ENCODE data around the gene RPL7A.

Gene RPL7A

DNA sequence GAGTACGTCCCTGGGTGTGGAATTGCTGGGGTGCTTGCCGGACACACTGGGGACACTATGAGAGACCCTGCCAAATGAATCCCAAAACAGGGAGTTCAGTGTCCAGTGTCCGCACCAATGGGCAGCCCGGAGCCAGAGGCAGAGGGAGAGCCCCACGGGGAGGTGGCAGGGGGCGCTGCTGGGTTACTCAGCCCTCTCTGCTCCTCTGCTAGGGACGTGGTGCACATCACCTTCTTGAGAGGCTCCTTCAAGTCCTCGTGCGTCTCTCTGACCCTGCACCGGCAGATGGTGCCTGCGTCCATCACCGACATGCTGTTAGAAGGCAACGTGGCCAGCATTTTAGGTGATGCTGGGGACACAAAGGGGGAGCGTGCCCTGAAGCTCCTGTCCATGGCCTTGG lies 48.9 kb downstream of the RPL7A start:
- Histone ChIP-seq H2BK5ac (ENCODE audit: low read depth, low read length, poor library complexity, severe bottlenecking) (no peak overlapping the region), H3K9ac (ENCODE audit: low read length) (no peak overlapping the region), H2BK15ac (ENCODE audit: low read depth, poor library complexity, severe bottlenecking) (no peak overlapping the region), H3K36me3 (ENCODE audit: control insufficient read depth in 1 of 2, insufficient read depth in 2 of 2, low read depth in 1 of 2, low read length in 2 of 2) (peaks cover 0 to 17% of the 10 kb centered on the region in 2 experiments), H2AFZ (ENCODE audit: low read depth, low read length) (no peak overlapping the region), H4K91ac (ENCODE audit: low read length) (no peak overlapping the region), H3K27me3 (ENCODE audit: control insufficient read depth in 1 of 2, insufficient read depth in 1 of 2, low read length in 2 of 2) (peaks cover 39 to 50% of the 10 kb centered on the region in 2 experiments), H3K9me3 (ENCODE audit: control insufficient read depth, low read length) (no peaks in the 10 kb centered on the region), H3K4me2 (ENCODE audit: low read length, poor library complexity, severe bottlenecking) (no peak overlapping the region), H3K27ac (ENCODE audit: low read length, poor library complexity, severe bottlenecking) (no peak overlapping the region), H4K8ac (ENCODE audit: low read length) (no peak overlapping the region), H3K79me1 (replicated peaks; ENCODE audit: low read length, poor library complexity, severe bottlenecking) (no peaks in the 10 kb centered on the region), H3K4ac (ENCODE audit: low read depth in 1 of 2, low read length in 2 of 2) (no peak overlapping the region), H2BK120ac (ENCODE audit: low read depth, low read length) (no peak overlapping the region), H3K23ac (ENCODE audit: low read length in 2 of 2) (no peak overlapping the region), H3K18ac (ENCODE audit: low read depth in 1 of 2, low read length in 2 of 2) (no peak overlapping the region), H3K4me3 (ENCODE audit: insufficient read depth in 1 of 2, low read depth in 1 of 2, low read length in 2 of 2) (no peak overlapping the region), H2AK5ac (ENCODE audit: low read length, severe bottlenecking) (no peak overlapping the region), H3K4me1 (ENCODE audit: control insufficient read depth, insufficient read depth, low read depth, low read length) (no peaks in the 10 kb centered on the region), H3K14ac (ENCODE audit: low read length in 2 of 2) (no peak overlapping the region), H2BK12ac (ENCODE audit: low read length in 2 of 2) (no peak overlapping the region)
- DNase-seq, result peak; percentile 33
- 31% methylated on average over 14 of the region's 14 CpGs for WGBS

DNA sequence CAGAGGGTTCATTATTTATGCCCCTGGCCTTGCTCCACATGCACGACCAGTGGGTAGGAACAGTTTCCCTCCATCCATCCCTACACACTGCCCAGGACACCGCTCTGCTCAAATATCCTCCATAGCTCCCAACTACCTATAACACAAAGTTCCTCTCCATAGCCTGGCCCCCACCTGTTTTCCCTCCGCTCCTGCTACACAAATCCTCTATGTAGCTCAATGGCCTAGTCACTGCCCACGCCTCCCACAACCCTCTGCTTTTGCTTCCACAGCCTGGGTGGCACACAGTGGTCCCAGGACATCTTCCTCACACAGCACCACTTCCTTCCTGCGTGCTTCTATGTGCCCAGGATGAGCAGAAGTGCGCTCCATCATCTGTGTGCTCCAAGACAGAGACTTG lies 49.4 kb downstream of the RPL7A start:
- no peak overlapping the region for H3K4ac ChIP-seq (ENCODE audit: low read depth in 1 of 2, low read length in 2 of 2)
- 84% methylated on average over 6 of the region's 6 CpGs for WGBS

DNA sequence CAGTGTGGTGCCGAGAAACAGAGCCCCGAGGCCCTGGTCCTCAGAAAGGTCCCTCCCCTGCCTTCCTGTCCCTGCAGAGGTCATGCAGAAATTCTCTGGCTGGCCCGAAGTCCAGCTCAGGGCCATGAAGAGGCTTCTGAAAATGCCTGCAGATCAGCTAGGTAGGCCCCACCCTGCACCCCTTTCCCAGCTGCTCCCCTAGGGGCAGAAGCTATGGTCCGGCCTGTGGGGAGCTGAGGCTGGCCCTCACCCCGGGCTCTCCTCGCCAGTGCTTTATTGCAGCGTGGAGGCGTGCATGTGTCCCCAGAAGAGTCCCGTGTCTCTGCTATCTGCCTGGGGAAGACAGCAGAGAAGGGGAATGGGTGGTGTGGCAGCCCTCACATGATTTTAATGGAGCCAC lies 49.9 kb downstream of the RPL7A start:
- no peak overlapping the region for H3K4me2 ChIP-seq (ENCODE audit: low read length, poor library complexity, severe bottlenecking)
- H3K36me3 ChIP-seq (ENCODE audit: control insufficient read depth in 1 of 2, insufficient read depth in 2 of 2, low read depth in 1 of 2, low read length in 2 of 2), result peaks cover 5 to 26% of the 10 kb centered on the region in 2 experiments
- no peak overlapping the region for H3K9ac ChIP-seq (ENCODE audit: low read length)
- no peak overlapping the region for H2BK15ac ChIP-seq (ENCODE audit: low read depth, poor library complexity, severe bottlenecking)
- no peak overlapping the region for H2BK5ac ChIP-seq (ENCODE audit: low read depth, low read length, poor library complexity, severe bottlenecking)
- WGBS, result 84% methylated on average over 9 of the region's 9 CpGs
- H4K8ac ChIP-seq (ENCODE audit: low read length), result no peak overlapping the region
- H3K4me3 ChIP-seq (ENCODE audit: insufficient read depth in 1 of 2, low read depth in 1 of 2, low read length in 2 of 2), result no peak overlapping the region
- no peak overlapping the region for H3K18ac ChIP-seq (ENCODE audit: low read depth in 1 of 2, low read length in 2 of 2)
- no peak overlapping the region for H3K4ac ChIP-seq (ENCODE audit: low read depth in 1 of 2, low read length in 2 of 2)
- no peak overlapping the region for H2BK12ac ChIP-seq (ENCODE audit: low read length in 2 of 2)
- no peaks in the 10 kb centered on the region for H3K9me3 ChIP-seq (ENCODE audit: control insufficient read depth, low read length)
- no peak overlapping the region for H2AK5ac ChIP-seq (ENCODE audit: low read length, severe bottlenecking)
- H2AFZ ChIP-seq (ENCODE audit: low read depth, low read length), result no peak overlapping the region
- DNase-seq, result no peak
- H3K14ac ChIP-seq (ENCODE audit: low read length in 2 of 2), result no peak overlapping the region
- H3K4me1 ChIP-seq (ENCODE audit: control insufficient read depth, insufficient read depth, low read depth, low read length), result peaks cover 2% of the 10 kb centered on the region
- no peak overlapping the region for H2BK120ac ChIP-seq (ENCODE audit: low read depth, low read length)
- H4K91ac ChIP-seq (ENCODE audit: low read length), result no peak overlapping the region
- H3K27ac ChIP-seq (ENCODE audit: low read length, poor library complexity, severe bottlenecking), result no peak overlapping the region
- H3K23ac ChIP-seq (ENCODE audit: low read length in 2 of 2), result no peak overlapping the region
- peaks cover 39 to 50% of the 10 kb centered on the region in 2 experiments for H3K27me3 ChIP-seq (ENCODE audit: control insufficient read depth in 1 of 2, insufficient read depth in 1 of 2, low read length in 2 of 2)
- H3K79me1 ChIP-seq (replicated peaks; ENCODE audit: low read length, poor library complexity, severe bottlenecking), result no peaks in the 10 kb centered on the region

More for the DNA sequence above, 49.4 kb downstream of the RPL7A start:
- no peak overlapping the region for H3K27ac ChIP-seq (ENCODE audit: low read length, poor library complexity, severe bottlenecking)
- DNase-seq, result no peak
- no peak overlapping the region for H2AFZ ChIP-seq (ENCODE audit: low read depth, low read length)
- no peak overlapping the region for H2BK12ac ChIP-seq (ENCODE audit: low read length in 2 of 2)
- no peak overlapping the region for H3K14ac ChIP-seq (ENCODE audit: low read length in 2 of 2)
- no peaks in the 10 kb centered on the region for H3K9me3 ChIP-seq (ENCODE audit: control insufficient read depth, low read length)
- H3K79me1 ChIP-seq (replicated peaks; ENCODE audit: low read length, poor library complexity, severe bottlenecking), result no peaks in the 10 kb centered on the region
- H3K4me1 ChIP-seq (ENCODE audit: control insufficient read depth, insufficient read depth, low read depth, low read length), result no peaks in the 10 kb centered on the region
- no peak overlapping the region for H3K23ac ChIP-seq (ENCODE audit: low read length in 2 of 2)
- no peak overlapping the region for H3K9ac ChIP-seq (ENCODE audit: low read length)
- no peak overlapping the region for H3K4me3 ChIP-seq (ENCODE audit: insufficient read depth in 1 of 2, low read depth in 1 of 2, low read length in 2 of 2)
- H2BK120ac ChIP-seq (ENCODE audit: low read depth, low read length), result no peak overlapping the region
- H3K36me3 ChIP-seq (ENCODE audit: control insufficient read depth in 1 of 2, insufficient read depth in 2 of 2, low read depth in 1 of 2, low read length in 2 of 2), result peaks cover 4 to 21% of the 10 kb centered on the region in 2 experiments
- H3K27me3 ChIP-seq (ENCODE audit: control insufficient read depth in 1 of 2, insufficient read depth in 1 of 2, low read length in 2 of 2), result peaks cover 39 to 50% of the 10 kb centered on the region in 2 experiments
- no peak overlapping the region for H3K18ac ChIP-seq (ENCODE audit: low read depth in 1 of 2, low read length in 2 of 2)
- H2BK15ac ChIP-seq (ENCODE audit: low read depth, poor library complexity, severe bottlenecking), result no peak overlapping the region
- H2AK5ac ChIP-seq (ENCODE audit: low read length, severe bottlenecking), result no peak overlapping the region
- H4K91ac ChIP-seq (ENCODE audit: low read length), result no peak overlapping the region
- H4K8ac ChIP-seq (ENCODE audit: low read length), result no peak overlapping the region
- no peak overlapping the region for H3K4me2 ChIP-seq (ENCODE audit: low read length, poor library complexity, severe bottlenecking)
- no peak overlapping the region for H2BK5ac ChIP-seq (ENCODE audit: low read depth, low read length, poor library complexity, severe bottlenecking)

DNA sequence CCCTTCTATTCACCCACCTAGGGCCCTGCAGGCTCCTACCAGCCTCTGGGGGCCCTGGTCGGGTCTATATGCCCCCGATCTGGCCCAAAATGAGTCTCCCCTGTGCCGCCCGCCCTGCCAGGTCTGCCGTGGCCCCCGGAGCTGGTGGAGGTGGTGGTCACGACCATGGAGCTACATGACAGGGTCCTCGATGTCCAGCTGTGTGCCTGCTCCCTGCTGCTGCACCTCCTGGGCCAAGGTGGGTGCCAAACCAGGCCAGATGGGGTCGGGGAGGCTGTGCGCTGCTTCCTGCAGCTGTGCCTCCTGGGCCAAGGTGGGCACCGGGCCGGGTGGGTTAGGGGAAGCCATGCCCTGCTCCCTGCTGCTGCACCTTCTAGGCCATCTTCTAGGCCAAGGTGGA lies 52.3 kb downstream of the RPL7A start:
- H2AK5ac ChIP-seq (ENCODE audit: low read length, severe bottlenecking), result no peak overlapping the region
- peaks cover 3% of the 10 kb centered on the region for H3K4me1 ChIP-seq (ENCODE audit: control insufficient read depth, insufficient read depth, low read depth, low read length)
- H3K14ac ChIP-seq (ENCODE audit: low read length in 2 of 2), result no peak overlapping the region
- no peak overlapping the region for H3K18ac ChIP-seq (ENCODE audit: low read depth in 1 of 2, low read length in 2 of 2)
- H3K27ac ChIP-seq (ENCODE audit: low read length, poor library complexity, severe bottlenecking), result no peak overlapping the region
- no peak overlapping the region for H3K4ac ChIP-seq (ENCODE audit: low read depth in 1 of 2, low read length in 2 of 2)
- no peak overlapping the region for H2BK15ac ChIP-seq (ENCODE audit: low read depth, poor library complexity, severe bottlenecking)
- H3K27me3 ChIP-seq (ENCODE audit: control insufficient read depth in 1 of 2, insufficient read depth in 1 of 2, low read length in 2 of 2), result peaks cover 19 to 32% of the 10 kb centered on the region in 2 experiments
- WGBS, result 95% methylated on average over 12 of the region's 12 CpGs
- H4K8ac ChIP-seq (ENCODE audit: low read length), result no peak overlapping the region
- H3K23ac ChIP-seq (ENCODE audit: low read length in 2 of 2), result no peak overlapping the region
- H3K4me3 ChIP-seq (ENCODE audit: insufficient read depth in 1 of 2, low read depth in 1 of 2, low read length in 2 of 2), result no peak overlapping the region
- no peak overlapping the region for H4K91ac ChIP-seq (ENCODE audit: low read length)
- H2AFZ ChIP-seq (ENCODE audit: low read depth, low read length), result no peak overlapping the region
- no peaks in the 10 kb centered on the region for H3K79me1 ChIP-seq (replicated peaks; ENCODE audit: low read length, poor library complexity, severe bottlenecking)
- H3K36me3 ChIP-seq (ENCODE audit: control insufficient read depth in 1 of 2, insufficient read depth in 2 of 2, low read depth in 1 of 2, low read length in 2 of 2), result peaks cover 12 to 47% of the 10 kb centered on the region in 2 experiments
- no peak overlapping the region for H2BK12ac ChIP-seq (ENCODE audit: low read length in 2 of 2)
- DNase-seq, result no peak
- no peak overlapping the region for H2BK120ac ChIP-seq (ENCODE audit: low read depth, low read length)
- no peak overlapping the region for H3K4me2 ChIP-seq (ENCODE audit: low read length, poor library complexity, severe bottlenecking)
- no peaks in the 10 kb centered on the region for H3K9me3 ChIP-seq (ENCODE audit: control insufficient read depth, low read length)
- H3K9ac ChIP-seq (ENCODE audit: low read length), result no peak overlapping the region
- H2BK5ac ChIP-seq (ENCODE audit: low read depth, low read length, poor library complexity, severe bottlenecking), result no peak overlapping the region

Measured in mesenchymal stem cell (in vitro differentiated cells and primary cell).